GM12892 (cell line): ENCODE measurements around the gene SSUH2.

Source experiments
- POLR2AphosphoS5 ChIP-seq: IDR thresholded peaks from 2 replicates; pipeline ENCODE4 v1.6.1; 2011; ENCODE audit warnings: low read depth, low read length, control low read depth
- TAF1 ChIP-seq: IDR thresholded peaks from 2 replicates; pipeline ENCODE4 v1.6.1; 2011; ENCODE audit warnings: low read depth, mild to moderate bottlenecking, control low read depth, low read length, borderline replicate concordance

GRCh38 chr3:8608791-8609467, 35.7 kb downstream of the SSUH2 start:
- TF ChIP-seq POLR2AphosphoS5, result no peak
- no peak for TF ChIP-seq TAF1
